Keratinocyte (primary cell): Measurements from ENCODE around the gene FANCD2. TPM values are rescaled to one million over a fixed set of nuclear protein-coding genes. Genes with fewer than 3 reads are reported as not detected.

Experiments
- DNase-seq: peaks from one replicate; pipeline ENCODE4 v3.0.0-alpha.2; 2011; ENCODE audit warnings: low read depth, missing footprints, low spot score
- FAIRE-seq: peaks from 2 replicates; lab custom pipeline; 2011; peaks lifted over from hg19 to GRCh38; lab: Jason Lieb, UNC
- H2AFZ ChIP-seq: 2 replicates; pipeline ENCODE4 v1.6.0; 2012; ENCODE audit warnings: low read length, control low read depth, inconsistent platforms; ENCODE audit not compliant: control insufficient read depth
- H3K27ac ChIP-seq: 2 replicates; pipeline ENCODE4 v1.5.1; 2011; ENCODE audit warnings: low read length; ENCODE audit not compliant: control insufficient read depth, insufficient read depth
- H3K27me3 ChIP-seq: 3 replicates; pipeline ENCODE4 v1.6.0; 2011; ENCODE audit warnings: low read length; ENCODE audit not compliant: control insufficient read depth, insufficient read depth; ENCODE audit errors: extremely low read depth
- H3K36me3 ChIP-seq, 2 experiments: 2 replicates in 1 of 2; 3 replicates in 1 of 2; pipeline ENCODE4 v1.5.1; 2011; ENCODE audit warnings: low read length in 2 of 2, mild to moderate bottlenecking in 1 of 2; ENCODE audit not compliant: control insufficient read depth in 2 of 2, insufficient read depth in 2 of 2; ENCODE audit errors: extremely low read depth in 1 of 2
- H3K4me1 ChIP-seq: 3 replicates; pipeline ENCODE4 v1.5.1; 2011; ENCODE audit warnings: low read length; ENCODE audit not compliant: control insufficient read depth, insufficient read depth; ENCODE audit errors: extremely low read depth
- H3K4me2 ChIP-seq: 3 replicates; pipeline ENCODE4 v1.6.0; 2011; ENCODE audit warnings: low read depth, low read length; ENCODE audit not compliant: control insufficient read depth, insufficient read depth; ENCODE audit errors: extremely low read depth
- H3K4me3 ChIP-seq, 3 experiments: fragments of 200-600 bp in 1 of 3; sonication (generic) in 1 of 3; 2 replicates in 2 of 3; 3 replicates in 1 of 3; pipeline ENCODE4 v1.5.1; 2011 to 2016; ENCODE audit warnings: low read length in 3 of 3, mild to moderate bottlenecking in 3 of 3, control low read depth in 2 of 3, inconsistent platforms in 1 of 3, low read depth in 1 of 3, mixed read lengths in 1 of 3, mixed run types in 1 of 3, moderate library complexity in 1 of 3; ENCODE audit not compliant: control insufficient read depth in 2 of 3, insufficient read depth in 2 of 3; ENCODE audit errors: extremely low read depth in 1 of 3
- H3K79me2 ChIP-seq: 2 replicates; pipeline ENCODE4 v1.6.0; 2012; ENCODE audit warnings: low read length; ENCODE audit not compliant: control insufficient read depth, insufficient read depth
- H3K9ac ChIP-seq: 3 replicates; pipeline ENCODE4 v1.6.0; 2011; ENCODE audit warnings: low read length; ENCODE audit not compliant: control insufficient read depth, insufficient read depth; ENCODE audit errors: extremely low read depth
- H3K9me1 ChIP-seq: 3 replicates; pipeline ENCODE4 v1.6.0; 2011; ENCODE audit warnings: low read length; ENCODE audit not compliant: control insufficient read depth, insufficient read depth; ENCODE audit errors: extremely low read depth
- H3K9me3 ChIP-seq: 2 replicates; pipeline ENCODE4 v1.5.1; 2012; ENCODE audit warnings: low read depth, low read length; ENCODE audit not compliant: control insufficient read depth
- H4K20me1 ChIP-seq: 3 replicates; pipeline ENCODE4 v1.6.0; 2011; ENCODE audit warnings: low read length; ENCODE audit not compliant: control insufficient read depth, insufficient read depth; ENCODE audit errors: extremely low read depth
- EZH2 ChIP-seq: IDR thresholded peaks from one replicate; pipeline ENCODE4 v1.6.1; 2012; ENCODE audit warnings: inconsistent platforms, mild to moderate bottlenecking, low read length, moderate library complexity
- dilution Hi-C: fragments of 300-500 bp; cut with MboI; formaldehyde crosslinking; loops from one replicate; pipeline ENCODE4 v1.7.0; 2020; ENCODE audit warnings: low sequenced_read_pairs; ENCODE audit not compliant: extremely low pct_ligation_motif_present
- polyA plus RNA-seq, 5 experiments: library from polyadenylated mRNA; depleted of rRNA in 3 of 5; stranded (reverse) in 3 of 5; stranded (forward) in 1 of 5; unstranded in 1 of 5; fragments of >200 nt; gene quantifications; 1 replicate in 1 of 5; 2 replicates in 3 of 5; 3 replicates in 1 of 5; pipeline versions ENCODE4 v1.2.1 to v1.2.3, GENCODE V29; 2011 to 2012; ENCODE audit warnings: missing spikeins in 2 of 5, low read depth in 1 of 5, low replicate concordance in 1 of 5
- TF ChIP-seq, protein P1 (sequence below), 3 experiments: IDR thresholded peaks in 1 of 3; conservative IDR thresholded peaks in 1 of 3; optimal IDR thresholded peaks in 1 of 3; 2 replicates in 2 of 3; 3 replicates in 1 of 3; pipeline versions ENCODE3 to v1.5.1; 2011; ENCODE audit warnings: low read length in 3 of 3, mild to moderate bottlenecking in 3 of 3, moderate library complexity in 2 of 3, control low read depth in 1 of 3, inconsistent platforms in 1 of 3; ENCODE audit not compliant: insufficient read depth in 2 of 3; ENCODE audit errors: extremely low read depth in 1 of 3

FANCD2 gene
- polyA plus RNA-seq, 1 donor (not counting 4 experiments of a cell fraction or from before 2014, with no cell fraction given): 12.5 TPM

DNA sequence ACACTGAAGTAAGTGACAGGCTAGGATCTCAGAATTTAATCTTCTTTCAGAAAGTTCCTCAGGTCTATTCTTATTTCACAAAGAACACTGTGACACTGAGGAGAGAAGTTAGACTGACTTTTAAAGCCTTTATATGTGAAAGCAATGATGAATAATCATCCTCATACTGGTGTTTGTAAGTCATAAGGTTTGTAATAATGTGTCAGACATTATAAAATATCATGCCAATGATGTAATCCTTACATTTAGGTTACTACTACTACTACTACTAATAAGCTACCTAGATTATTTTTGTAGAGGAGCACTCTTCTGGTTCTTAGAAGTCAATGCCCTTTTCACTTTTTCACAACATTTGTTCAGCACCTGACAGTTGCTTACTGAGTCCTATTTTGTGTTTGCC, 48.4 kb downstream of the FANCD2 start:
- H3K9me3 ChIP-seq: no peaks in the 10 kb centered on the region
- H2AFZ ChIP-seq: no peak overlapping the region
- H3K9me1 ChIP-seq: no peaks in the 10 kb centered on the region
- no peak for DNase-seq
- FAIRE-seq: no peak
- no peaks in the 10 kb centered on the region for H3K27me3 ChIP-seq
- no peaks in the 10 kb centered on the region for H3K4me1 ChIP-seq
- dilution Hi-C loops: no loop called here
- no peaks in the 10 kb centered on the region for H4K20me1 ChIP-seq
- H3K27ac ChIP-seq: no peak overlapping the region
- no peaks in the 10 kb centered on the region for H3K79me2 ChIP-seq
- TF ChIP-seq, protein P1, sequence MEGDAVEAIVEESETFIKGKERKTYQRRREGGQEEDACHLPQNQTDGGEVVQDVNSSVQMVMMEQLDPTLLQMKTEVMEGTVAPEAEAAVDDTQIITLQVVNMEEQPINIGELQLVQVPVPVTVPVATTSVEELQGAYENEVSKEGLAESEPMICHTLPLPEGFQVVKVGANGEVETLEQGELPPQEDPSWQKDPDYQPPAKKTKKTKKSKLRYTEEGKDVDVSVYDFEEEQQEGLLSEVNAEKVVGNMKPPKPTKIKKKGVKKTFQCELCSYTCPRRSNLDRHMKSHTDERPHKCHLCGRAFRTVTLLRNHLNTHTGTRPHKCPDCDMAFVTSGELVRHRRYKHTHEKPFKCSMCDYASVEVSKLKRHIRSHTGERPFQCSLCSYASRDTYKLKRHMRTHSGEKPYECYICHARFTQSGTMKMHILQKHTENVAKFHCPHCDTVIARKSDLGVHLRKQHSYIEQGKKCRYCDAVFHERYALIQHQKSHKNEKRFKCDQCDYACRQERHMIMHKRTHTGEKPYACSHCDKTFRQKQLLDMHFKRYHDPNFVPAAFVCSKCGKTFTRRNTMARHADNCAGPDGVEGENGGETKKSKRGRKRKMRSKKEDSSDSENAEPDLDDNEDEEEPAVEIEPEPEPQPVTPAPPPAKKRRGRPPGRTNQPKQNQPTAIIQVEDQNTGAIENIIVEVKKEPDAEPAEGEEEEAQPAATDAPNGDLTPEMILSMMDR (optimal IDR thresholded peaks at IDR 0.05 in 1 of 3, IDR thresholded peaks at IDR 0.05 in 1 of 3, conservative IDR thresholded peaks at IDR 0.05 in 1 of 3; ENCODE audit: extremely low read depth in 1 of 3, insufficient read depth in 2 of 3, low read length in 3 of 3): no peak
- TF ChIP-seq EZH2: no peak
- H3K9ac ChIP-seq: no peak overlapping the region
- H3K4me3 ChIP-seq: no peak overlapping the region
- H3K4me2 ChIP-seq: no peak overlapping the region
- peaks cover 0 to 7% of the 10 kb centered on the region in 2 experiments for H3K36me3 ChIP-seq

DNA sequence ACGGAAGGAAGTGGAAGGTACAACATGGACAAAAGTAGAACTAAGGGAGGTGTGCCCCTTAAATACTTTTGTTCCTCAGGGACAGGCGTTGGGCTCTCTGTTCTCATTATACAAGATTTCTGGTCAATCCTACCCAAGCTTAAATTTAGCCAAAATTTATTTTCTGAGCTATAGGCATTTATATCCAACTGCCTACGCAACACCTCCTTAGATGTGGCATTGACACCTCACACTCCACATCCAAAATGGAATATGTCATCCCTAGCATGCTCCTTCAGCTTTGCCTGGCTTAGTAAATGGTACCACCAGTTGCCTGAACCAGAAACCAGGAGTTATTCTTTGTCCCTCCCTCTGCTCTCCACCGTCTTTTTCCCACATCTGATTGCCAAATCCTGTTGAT, 55.6 kb downstream of the FANCD2 start:
- Histone ChIP-seq H3K27ac (no peak overlapping the region), H3K4me3 (no peak overlapping the region), H3K27me3 (no peaks in the 10 kb centered on the region), H3K9me3 (no peaks in the 10 kb centered on the region), H3K36me3 (peaks cover 0 to 2% of the 10 kb centered on the region in 2 experiments), H3K4me2 (no peak overlapping the region), H3K9me1 (no peaks in the 10 kb centered on the region), H4K20me1 (no peaks in the 10 kb centered on the region), H3K9ac (no peak overlapping the region), H2AFZ (no peak overlapping the region), H3K79me2 (no peaks in the 10 kb centered on the region), H3K4me1 (peaks cover 8% of the 10 kb centered on the region)
- dilution Hi-C loops: no loop called here
- FAIRE-seq (no peak), DNase-seq (no peak)
- TF ChIP-seq, protein P1 (optimal IDR thresholded peaks at IDR 0.05 in 1 of 3, IDR thresholded peaks at IDR 0.05 in 1 of 3, conservative IDR thresholded peaks at IDR 0.05 in 1 of 3; ENCODE audit: extremely low read depth in 1 of 3, insufficient read depth in 2 of 3, low read length in 3 of 3): no peak
- TF ChIP-seq EZH2: no peak
